CD4-positive, alpha-beta T cell treated with Interferon alpha-2 for 1 hour (primary cell): Measurements from ENCODE around the gene TRERF1.
"Not testable (repeated sequence)": the region's sequence is repeated elsewhere in the genome, so short reads cannot be mapped to it uniquely, and the experiment has no call there.

ENCODE experiments used
- DNase-seq, 2 donors: peaks; one replicate each; pipeline ENCODE4 v3.0.0-alpha.2; 2020 to 2022

TRERF1 gene

DNA sequence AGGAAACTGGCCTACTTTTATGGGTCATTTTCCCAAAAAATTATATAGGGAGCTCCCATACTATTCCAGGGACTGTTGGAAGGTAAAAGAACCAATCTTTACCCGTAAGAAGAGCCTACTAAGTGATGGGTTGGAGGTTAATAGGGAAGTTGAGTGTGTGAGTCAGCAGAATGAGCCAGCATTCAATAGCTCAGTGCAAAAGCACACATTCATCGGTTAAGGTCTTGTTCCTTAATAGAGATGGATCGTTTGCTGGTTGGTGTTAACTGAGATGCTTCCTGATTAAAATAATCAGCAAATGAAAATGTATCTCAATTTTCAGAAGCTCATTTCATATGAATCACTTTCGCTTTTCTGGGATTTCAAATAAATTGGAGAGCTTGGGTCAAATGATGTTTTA lies 118.8 kb downstream of the TRERF1 start:
- DNase-seq, result no peak

DNA sequence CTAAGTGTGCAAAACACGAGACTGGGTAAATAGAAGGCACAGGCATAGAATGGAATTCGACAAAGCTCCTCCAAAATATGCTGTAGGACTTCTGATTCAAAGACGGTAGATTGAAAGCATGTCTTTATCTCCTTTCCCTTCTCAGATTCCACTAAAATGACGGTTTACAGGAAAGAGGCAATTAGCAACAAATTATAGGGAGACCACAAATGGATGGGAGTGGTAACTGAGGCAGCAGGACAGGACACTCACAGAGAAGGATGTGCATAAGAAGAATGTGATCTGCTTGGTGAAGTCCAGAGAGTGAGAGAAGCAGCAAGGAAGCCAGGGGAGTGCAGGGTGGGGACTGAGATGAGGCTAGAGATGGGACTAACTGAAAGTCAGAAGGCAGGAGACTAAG lies 120.7 kb downstream of the TRERF1 start:
- DNase-seq, result no peak

DNA sequence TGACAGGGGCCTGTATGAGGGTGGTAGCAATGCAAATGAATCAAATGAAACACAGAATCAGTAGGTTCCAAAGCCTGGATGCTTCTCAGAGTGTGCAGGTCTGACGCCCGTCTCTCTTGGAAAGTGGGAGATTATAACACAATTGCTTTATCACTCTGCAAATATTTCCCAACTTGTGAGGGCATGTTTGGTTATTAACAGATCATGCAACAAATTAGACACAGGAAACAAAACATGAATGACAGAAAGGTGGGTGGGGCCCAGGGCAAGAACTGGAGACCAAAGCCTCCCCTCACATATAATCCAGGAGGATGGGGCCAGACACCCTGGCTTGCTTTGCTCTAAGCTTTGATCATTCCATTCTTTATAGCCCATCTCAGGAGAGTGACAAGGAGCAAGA lies 125.5 kb downstream of the TRERF1 start:
- no peak for DNase-seq

DNA sequence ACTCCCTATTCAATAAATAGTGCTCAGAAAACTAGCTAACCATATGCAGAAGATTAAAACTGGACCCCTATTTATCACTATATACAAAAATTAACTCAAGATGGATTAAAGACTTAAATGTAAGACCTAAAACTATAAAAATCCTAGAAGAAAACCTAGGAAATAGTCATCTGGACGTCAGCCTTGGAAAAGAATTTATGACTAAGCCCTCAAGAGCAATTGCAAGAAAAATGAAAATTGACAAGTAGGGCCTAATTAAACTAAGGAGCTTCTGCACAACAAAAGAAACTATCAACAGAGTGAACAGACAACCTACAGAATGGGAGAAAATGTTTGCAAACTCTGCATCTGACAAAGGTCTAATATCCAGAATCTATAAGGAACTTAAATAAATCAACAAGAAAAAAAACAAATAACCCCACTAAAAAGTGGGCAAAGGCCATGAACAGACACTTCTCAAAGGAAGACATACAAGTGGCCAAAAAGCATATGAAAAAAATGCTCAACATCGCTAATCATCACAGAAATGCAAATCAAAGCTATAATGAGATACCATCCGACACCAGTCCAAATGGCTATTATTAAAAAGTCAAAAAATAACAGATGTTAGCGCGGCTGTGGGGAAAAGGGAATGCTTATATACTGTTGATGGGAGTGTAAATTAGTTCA lies 126.9 kb downstream of the TRERF1 start:
- DNase-seq, result not testable (repeated sequence)

DNA sequence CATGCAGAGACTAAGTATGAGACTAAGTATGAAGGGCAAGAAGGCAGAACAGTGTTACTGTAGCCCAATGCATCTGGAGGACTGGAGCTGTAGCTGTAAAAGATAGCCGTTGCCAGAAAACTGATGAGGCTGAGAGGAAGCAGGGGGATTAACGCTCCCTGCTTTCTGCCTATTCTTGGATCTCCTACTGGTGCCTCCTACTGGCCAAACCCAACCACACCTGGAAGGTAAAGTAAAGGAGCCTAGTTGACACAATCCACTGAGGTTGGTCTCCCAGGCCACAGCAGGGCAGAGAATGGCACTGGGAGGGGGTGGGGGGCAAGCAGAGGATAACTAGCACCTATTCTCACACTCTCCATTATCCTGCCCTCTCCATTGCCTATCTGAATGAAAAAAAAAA lies 129.1 kb downstream of the TRERF1 start:
- DNase-seq, result no peak

DNA sequence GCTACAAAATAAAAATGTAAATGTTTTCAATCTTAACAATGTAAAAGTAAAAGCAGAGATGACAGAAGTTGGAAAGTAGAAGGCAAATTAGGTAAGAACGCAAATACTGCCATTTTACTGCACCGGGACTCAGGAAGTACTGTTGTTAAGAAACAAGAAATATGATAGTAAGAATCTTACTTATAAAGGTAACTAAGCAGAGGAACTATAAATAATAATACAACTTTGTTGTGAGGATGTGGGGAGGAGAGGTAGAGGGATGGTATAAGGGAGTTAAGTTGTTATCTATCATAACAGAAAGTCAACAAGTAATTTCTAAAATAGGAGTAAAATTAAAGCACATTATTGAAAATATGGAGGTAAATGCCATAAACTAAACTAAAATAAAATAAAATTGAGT lies 129.8 kb downstream of the TRERF1 start:
- DNase-seq, result no peak

DNA sequence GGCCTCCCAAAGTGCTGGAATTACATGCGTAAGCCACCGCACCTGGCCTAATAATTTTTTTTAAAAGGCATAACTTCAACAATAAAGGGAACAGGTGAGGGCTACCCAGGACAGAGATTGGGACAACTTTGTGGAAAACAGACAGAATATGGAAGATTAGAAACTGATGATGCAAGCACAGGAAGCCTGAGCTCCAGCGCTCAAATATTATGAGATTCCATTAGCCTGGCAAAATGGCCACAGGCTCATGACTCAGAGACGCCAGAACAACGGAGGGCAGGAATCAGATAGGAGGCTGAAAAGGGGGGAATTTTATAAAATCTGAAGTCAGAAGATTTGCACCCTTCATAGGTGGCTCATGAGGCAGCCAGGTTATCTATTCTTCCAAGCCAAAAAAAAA lies 131.0 kb downstream of the TRERF1 start:
- DNase-seq, result no peak

DNA sequence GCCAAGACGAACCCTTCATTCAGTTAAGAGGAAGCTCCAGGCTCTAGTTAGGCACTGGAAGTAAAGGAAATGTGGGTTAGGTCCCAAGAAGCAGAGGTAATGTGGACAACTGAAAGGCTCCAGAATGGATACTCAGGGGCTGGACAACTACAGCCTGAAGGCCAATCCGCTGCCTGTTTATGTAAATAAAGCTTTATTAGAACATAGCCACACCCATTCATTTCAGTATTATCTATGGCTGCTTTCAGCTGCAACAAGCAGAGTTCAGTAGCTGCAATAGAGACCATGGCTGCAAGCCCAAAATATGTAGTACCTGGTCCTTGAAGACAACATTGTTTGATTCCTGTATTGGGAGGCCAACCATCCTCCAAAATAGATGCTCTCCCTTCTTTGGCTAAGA lies 133.2 kb downstream of the TRERF1 start:
- DNase-seq, result no peak

DNA sequence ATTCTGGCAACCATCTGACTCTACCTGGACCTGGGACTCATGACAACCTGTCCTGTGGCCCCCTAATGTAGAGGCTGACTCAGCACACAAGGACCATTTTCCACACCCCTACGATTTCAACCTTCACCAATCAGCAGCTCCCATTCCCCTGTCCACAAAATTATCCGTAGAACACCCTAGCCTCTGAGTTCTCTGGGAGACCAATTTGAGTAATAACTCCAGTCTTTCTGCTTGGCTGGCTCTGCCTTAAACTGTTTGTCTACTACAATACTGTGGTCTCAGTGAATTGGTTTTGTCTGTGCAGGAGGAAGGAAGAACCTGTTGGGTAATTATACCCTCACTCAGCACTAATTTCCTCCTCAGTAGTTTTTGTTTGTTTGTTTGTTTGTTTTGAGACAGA lies 134.7 kb downstream of the TRERF1 start:
- DNase-seq, result no peak

DNA sequence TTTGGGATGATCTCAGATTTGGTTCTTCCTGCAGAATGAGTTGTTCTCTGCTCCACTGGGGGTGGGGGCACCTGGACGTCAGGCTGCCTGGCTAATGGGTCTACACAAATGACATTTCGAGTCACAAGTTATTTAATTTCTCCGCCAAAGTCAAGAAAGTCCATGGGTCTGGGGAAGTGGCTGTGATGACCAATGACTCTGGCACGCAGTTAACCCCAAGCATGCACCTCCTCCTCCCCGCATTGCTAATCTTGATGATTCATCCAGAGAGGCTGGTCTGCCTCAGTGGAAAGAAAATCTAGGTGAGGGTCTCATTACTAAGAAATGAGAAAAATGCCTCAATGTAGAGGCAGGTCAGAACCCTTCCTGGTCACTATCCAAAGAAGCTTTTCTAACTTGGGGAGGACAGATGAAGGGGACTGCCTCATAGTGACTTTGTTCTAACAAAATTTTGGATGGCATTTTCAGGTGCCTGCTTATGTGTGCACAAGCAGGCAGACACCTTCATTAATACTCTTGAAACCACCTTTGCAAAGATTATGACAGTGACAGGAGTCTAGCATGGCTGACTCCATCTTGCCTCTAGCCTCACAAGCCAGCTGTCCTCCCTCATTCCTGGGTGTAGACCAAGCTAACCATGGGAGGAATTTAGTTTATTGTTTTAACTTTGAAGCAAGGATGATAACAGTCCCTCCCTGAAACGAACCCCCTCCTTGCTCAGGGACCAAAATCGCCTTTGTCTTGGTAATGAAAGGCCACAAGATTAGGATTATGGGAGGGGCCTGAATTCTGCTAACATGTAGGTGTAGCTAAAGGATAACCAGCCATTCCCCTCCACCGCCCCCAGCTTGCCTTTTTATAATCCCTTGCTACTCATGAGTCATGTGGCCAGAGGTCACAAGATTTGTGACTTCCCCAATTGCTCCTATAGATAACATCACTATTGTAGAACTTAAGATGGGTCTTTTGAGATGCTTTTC lies 135.4 kb downstream of the TRERF1 start:
- peak in 1 of 2 donors; percentile 31 for DNase-seq

DNA sequence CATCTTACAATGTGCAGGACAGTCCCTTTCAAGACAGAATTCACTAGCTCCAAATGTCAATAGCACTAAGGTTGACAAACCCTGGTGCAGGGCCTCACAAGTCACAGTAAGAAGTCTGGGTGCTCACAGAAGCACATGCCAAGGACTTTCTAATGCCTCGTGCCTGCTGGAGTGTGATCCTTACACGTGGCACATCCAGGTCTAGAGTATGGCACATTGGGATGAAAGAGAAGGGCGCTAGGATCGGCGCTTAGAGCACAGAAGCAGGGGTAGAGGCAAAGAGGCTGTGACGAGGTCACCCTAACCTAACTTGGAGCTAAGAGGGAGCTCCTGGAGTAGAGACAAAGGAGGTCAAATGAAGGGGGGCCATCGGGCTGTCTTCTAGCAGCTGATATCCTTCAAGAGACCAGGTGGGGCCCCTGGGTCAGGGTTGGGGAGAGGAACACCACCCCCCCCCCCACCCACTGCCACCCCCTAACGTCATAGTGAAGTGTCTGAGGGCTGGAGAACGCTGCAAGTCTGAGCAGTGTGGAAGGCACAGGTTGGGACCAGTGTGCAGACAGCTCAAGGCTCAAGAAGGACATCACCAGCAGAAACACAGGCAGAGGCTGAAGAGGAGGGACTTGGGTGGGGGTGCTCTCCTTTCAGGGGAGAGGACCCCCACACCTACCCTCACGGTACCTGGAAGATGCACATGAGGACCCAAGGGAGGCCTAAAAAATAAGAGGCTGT lies 136.3 kb downstream of the TRERF1 start:
- no peak for DNase-seq

DNA sequence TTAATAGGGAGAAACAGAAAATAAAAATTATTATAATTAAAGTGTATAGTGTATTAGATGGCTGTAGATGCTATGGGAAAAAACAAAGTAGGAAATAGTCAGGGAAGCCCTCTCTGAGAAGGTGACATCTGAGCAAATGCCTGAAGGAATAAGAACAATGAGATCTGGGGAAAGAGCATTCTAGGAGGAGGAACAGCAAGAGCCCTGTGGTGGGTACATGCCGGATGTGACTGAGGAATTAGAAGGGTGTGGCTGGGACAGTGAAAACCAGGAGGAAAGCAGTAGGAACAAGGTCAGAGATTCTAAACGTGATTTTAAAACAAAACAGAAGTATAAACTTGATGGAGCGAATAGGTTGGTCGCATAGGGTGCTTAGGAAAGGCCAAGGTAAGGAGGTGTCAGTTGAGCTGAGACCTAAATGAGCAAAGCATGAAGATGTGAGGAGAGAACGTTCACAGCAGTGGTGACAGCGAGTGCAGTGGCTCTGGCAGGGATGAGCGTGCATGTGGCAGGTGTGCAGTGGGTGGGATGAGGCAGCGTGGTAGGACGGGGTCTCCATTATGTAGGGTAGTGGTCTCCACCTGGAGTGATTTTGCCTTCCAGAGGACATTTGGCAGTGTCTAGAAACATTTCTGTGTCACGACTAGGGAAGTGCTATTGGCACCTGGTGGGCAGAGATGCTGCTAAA lies 137.0 kb downstream of the TRERF1 start:
- DNase-seq, result no peak

DNA sequence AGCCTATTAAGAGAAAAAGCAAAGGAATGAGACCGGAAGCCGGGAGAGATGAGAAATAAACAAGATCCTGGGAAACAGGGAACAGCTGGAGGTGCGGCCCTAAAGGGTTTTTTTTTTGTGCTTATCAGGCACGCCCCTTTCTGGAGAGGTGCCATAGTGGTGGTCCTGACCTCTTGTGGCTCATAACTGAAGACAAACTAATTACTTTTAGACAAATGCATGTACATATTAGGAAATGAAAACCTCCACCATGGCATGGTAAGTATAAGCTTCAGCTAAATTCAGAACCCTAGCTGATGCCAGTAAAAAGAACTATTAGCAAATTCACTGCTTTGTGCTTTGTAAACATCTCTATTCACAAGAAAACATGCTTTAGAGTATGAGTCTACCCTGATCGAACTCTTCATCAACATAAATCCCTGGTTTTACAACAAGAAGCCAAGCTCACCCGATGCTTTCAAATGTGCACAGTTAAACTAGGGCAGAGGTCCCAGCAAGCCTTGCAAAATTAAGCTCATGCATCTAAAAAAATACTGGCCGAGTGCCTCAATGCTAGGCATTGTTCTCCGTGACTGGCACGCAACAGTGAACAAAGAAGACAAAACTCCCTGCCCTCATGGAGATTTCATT lies 137.7 kb downstream of the TRERF1 start:
- no peak for DNase-seq

DNA sequence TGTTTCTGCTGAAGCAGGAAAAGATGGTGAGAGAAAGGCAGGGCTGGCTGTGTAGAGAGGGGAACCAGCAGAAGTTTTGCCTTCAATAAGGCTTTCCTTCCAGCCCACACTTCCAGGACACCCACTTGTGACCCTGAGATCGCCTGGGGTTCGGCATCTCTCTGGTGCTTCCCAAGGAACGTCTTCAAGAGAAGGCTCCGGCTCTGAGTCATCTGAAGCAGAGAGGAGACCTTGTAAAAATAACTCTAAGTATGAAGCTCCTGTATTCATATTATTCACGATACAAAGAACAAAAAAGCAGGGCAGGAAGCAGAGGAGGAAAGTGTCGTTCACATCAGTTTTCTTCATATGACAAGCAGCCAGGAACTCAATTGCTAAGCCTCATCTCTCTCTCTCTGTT lies 138.7 kb downstream of the TRERF1 start:
- no peak for DNase-seq

DNA sequence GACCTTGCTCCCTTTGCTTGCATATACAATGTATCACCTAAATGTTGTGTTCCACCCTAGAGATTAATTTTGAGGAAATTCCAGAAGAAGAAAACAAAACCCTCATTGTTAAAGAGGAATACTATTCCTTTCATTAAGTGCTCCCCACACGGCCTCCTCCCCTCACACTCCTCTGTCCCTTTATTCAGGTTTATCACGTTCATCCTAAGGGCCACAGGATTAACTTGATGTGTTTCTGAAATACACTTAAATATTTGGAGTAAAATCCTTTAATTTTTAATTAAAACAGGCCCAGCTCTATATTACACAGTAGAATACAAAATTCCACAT lies 144.6 kb downstream of the TRERF1 start:
- DNase-seq, result no peak

DNA sequence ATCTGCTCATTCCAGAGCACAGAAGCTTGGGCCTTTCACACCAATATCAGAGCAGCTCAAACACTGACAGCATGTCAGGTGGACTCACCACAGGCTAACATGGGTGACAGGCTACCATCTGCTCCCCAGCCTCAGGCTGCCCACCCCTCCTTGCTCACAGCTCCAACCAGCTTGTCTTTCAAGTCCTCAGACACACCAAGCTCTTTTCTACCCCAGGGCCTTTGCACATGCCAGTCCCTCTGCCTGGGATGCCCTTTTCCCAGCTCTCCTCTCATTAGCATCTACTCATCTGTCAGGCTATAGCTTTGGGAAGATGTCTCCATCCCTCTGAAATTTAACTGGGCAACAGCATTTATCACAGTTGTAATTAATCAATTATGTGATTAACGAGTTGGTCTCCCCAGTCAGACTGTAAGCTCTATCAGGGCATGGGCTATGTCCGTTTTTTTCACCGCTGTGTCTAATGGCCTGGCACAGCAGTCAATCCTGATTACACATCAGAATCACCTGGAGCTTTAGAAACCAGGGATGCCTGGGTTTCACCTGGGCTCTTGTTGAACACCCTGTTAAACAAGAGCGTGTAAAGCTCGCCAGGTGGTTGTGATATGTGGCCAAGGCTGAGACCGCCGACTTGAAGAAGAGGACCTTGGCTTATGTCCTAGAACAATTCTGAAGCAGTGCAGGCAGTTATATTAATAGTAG lies 145.1 kb downstream of the TRERF1 start:
- no peak for DNase-seq

DNA sequence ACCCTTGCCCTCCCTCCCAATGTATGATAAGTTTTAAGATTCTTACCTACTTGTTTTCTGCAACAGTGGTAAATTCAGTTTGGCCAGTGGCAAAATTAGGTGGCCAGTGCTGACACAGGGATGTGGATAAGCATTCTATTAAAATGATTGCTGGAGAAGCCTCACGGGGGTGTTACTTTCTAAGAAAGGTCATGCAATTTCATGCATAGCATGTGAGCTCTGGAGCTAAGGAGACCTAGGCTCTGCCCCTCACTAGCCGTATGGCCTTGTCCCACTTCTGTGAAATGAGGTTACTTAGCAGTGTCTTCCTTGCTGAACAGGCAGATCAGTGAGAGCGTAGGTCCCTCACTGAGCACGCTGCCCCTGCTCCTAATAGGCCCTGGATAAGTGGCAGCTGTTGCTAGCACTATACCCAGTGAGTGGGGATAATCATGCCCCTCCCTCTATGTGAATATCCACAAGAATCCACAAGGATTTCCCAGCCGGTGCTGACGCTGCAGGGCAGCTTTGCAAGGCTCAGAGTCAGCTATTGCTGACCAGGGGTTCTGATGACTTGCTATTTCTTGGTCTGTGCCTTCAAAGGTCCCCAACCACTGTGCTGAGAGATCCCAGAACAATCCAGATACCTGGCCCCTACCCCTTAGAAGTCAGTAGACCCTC lies 147.5 kb downstream of the TRERF1 start:
- DNase-seq, result no peak

DNA sequence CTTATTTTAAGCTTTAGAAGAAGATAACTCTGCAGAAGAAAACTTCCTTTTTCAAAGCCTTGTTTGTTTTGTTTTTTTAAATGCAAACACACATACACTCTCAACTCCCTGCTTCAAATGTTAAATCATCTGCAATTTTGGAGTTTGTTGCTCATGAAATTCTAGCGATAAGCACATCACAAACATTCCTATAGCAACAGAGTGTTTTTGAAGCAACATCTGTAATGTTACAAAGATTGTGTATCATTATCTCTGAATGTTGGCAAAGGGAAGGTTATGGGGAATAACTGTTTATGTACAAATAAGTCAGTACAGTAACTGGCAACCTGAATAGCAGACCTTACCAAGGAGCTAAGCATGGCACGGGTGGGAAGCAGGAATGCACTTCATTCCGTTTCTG lies 149.3 kb downstream of the TRERF1 start:
- no peak for DNase-seq

DNA sequence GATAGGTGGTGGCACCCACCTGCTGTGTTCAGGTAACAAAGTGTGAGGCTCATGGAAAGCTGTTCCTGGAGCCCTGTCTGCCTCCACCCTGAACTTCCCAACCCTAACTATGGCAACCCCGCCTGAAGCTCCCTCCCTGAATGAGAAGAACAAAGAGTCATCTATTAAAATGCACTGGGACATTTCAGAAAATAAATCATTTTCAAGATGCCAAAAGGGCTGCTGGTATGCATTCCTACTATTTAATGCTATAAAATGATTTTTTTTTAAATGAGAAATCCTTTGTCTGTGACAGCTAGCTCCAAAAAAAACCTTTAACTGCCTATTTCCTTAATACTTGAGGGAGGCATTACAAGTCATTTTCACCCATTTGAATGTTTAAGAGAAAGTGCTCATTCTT lies 149.7 kb downstream of the TRERF1 start:
- no peak for DNase-seq

DNA sequence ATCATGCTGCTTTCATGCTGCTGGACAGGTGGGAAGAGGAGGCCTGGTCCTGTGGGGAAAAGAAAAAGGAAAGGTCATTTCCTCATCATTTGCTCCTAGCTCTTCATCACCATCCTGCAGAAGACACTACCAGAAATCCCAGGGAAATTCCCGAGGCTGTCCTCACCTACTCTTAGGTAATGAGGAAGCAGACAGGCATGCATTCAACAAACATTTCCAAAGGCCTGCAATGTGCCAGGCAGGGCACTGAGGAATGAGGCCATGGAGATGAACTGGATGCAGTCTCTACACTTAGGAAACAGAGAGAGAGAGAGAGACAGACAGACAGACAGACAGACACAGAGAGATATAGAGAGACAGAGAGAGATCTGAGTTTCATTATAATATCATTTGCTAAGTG lies 151.0 kb downstream of the TRERF1 start:
- no peak for DNase-seq

DNA sequence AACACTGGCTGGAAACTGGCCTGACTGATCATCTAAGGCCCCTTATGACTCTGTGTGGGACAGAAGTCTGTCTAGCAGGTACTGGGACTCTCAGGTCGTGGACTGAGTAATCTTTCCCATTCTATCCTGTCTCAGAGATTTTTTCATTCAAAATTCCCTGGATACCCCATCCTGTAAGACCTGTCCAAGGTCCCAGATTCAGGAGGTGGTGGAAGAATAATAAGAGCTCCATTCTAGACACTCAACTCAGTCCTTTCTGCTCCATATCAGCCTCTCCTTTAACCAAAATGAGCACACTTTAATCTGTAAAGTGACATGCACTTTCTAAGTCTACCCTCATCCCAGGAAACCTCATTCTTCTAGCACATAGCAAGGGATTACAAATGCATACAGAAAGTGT lies 151.5 kb downstream of the TRERF1 start:
- DNase-seq, result no peak

DNA sequence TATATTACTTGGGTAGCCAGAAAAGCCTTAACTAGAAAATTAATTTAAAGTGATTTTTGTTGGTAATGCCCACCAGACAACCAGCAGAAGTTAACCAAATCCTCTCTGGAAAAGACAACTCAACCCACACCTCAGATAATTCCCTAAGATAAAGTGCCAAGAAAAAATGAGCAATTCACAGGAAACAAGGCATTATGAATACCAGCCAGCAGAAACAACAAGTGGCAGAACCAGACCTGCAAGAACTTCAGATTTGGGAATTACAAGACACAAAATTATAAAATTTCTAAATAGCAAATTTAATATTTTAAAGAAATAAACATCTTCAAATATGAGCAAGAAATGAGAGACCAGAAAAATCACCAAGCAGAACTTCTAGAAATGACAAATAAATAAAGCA lies 154.1 kb downstream of the TRERF1 start:
- DNase-seq, result no peak
